ENCODE results near the gene RPUSD2.
"Not testable (repeated sequence)": the region's sequence is repeated elsewhere in the genome, so short reads cannot be mapped to it uniquely, and the experiment has no call there.

The RPUSD2 gene

DNA sequence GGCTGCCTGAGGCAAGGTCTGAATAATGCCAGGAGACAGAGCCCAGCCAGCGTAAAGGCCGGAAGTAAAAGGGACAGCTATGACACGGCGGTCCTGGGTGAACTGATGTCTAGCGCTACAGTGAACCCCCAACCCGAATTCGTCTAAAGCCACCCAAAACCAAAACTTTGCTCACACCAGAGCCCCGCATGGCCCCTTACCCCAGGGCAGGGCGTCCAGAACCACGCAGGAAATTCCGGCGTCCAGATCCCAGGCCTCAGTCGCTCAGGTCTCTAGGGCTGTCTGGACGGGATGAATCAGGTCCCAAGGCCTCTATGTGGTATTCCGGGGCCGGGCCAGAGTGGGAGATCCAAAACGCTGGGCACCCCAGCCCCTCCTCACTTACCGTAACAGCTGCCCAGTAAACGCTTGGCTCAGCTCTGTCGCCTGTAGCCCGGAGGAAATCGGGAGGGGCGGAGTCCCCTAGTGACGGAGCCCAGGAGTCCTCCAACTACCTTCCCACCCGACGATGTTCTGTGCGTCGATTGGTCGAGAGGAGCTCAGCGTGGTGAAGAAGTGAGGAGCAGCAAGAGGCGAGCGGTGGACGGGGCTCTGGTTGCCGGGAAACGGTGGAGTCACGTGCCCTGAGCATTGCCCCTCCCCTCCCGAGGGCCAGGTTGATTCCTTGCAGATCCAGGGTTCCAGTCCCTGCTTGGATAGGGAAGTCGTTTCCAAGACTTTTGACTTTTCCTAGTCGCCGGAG is 4.3 kb upstream of the RPUSD2 start, which contains the start of gene CCDC32:
Gene CCDC32 (minus strand): TSS at position 452 of the 742 bp plus-strand sequence. CDS start 2,027 bp downstream, outside the sequence.
- FAIRE-seq (no peak), DNase-seq (ENCODE audit: insufficient read length, low spot score) (peak; percentile 83)
- TF ChIP-seq, protein P1, sequence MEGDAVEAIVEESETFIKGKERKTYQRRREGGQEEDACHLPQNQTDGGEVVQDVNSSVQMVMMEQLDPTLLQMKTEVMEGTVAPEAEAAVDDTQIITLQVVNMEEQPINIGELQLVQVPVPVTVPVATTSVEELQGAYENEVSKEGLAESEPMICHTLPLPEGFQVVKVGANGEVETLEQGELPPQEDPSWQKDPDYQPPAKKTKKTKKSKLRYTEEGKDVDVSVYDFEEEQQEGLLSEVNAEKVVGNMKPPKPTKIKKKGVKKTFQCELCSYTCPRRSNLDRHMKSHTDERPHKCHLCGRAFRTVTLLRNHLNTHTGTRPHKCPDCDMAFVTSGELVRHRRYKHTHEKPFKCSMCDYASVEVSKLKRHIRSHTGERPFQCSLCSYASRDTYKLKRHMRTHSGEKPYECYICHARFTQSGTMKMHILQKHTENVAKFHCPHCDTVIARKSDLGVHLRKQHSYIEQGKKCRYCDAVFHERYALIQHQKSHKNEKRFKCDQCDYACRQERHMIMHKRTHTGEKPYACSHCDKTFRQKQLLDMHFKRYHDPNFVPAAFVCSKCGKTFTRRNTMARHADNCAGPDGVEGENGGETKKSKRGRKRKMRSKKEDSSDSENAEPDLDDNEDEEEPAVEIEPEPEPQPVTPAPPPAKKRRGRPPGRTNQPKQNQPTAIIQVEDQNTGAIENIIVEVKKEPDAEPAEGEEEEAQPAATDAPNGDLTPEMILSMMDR (IDR thresholded peaks at IDR 0.05; ENCODE audit: insufficient read depth, missing control alignments), result no peak

DNA sequence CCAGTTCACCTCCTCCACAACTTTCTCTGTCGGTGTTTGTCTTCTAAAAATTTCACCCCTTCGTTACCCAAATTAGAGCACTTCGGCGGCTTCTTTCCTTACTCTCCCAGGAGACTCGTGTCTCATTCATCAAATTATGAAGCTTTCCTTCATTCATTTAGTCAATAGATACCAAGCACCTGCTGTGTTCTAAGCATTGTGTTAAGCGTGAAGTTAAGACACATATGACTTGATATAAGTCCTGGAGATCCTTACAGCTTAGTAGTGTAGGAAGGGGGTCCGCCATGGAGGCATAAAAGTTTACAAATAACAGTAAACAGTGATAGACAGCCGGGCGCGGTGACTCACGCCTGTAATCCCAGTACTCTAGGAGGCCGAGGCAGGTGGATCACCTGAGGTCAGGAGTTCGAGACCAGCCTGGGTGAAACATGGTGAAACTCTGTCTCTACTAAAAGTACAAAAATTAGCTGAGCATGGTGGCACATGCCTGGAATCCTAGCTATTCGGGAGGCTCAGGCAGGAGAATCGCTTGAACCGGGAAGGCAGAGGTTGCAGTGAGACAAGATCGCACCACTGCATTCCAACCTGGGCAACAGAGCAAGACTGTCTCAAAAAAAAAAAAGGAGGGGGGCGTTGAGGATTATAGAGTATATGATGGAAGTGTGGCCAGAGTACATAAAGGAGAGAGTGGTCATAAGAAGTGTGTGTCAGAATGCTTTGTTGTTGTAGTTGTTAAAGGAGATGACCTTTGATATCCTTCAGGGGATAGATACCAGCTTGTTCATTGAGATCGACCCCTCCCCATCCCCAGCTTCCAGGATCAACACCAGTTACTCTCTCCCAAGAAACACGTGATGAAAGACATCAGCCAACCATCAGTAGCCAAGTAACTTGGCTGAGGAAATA is 3.5 kb upstream of the RPUSD2 start:
- TF ChIP-seq, protein P1 (IDR thresholded peaks at IDR 0.05; ENCODE audit: insufficient read depth, missing control alignments), result no peak

DNA sequence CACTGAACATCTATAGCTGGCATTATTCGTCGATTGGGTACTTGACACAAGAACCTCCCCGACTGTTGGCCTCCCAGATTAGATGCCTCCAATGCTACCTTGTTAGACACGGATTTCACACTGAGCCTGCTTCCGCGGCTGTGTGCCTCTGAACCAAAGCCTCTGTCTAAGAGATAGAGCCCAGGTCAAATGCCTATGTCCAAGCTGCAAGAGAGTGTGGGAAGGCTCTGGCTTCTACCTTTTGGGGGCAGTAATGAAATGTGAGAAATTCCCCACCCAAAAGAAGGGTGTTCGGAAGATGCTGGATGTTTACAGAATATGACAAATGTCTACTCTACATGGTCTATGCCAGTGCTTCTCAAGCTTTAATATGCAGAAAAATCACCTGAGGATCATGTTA is 2.0 kb upstream of the RPUSD2 start:
- FAIRE-seq (no peak), DNase-seq (ENCODE audit: insufficient read length, low spot score) (no peak)
- TF ChIP-seq, protein P1 (IDR thresholded peaks at IDR 0.05; ENCODE audit: insufficient read depth, missing control alignments), result peak; percentile 23

More for the DNA sequence above, 3.5 kb upstream of the RPUSD2 start:
- no peak for DNase-seq (ENCODE audit: insufficient read length, low spot score)
- no peak for FAIRE-seq

DNA sequence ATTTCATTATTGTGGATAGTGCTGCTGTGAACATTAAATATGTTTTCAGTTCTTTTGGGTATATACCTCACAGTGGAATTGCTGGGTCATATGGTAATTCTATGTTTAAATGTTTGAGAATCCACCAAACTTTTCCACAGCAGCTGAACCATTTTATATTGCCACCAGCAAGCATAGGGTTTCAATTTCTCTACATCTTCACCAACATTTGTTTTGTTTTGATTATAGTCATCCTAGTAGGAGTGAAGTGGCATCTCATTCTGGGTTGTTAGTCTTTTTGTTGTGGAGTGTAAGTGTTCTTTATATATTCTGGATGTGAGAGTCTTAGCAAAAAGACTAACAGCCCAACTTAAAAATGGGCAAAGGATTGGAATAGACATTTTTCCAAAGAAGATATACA is 6.0 kb downstream of the RPUSD2 start:
- TF ChIP-seq, protein P1 (IDR thresholded peaks at IDR 0.05; ENCODE audit: insufficient read depth, missing control alignments), result no peak
- FAIRE-seq (no peak), DNase-seq (ENCODE audit: insufficient read length, low spot score) (no peak)

DNA sequence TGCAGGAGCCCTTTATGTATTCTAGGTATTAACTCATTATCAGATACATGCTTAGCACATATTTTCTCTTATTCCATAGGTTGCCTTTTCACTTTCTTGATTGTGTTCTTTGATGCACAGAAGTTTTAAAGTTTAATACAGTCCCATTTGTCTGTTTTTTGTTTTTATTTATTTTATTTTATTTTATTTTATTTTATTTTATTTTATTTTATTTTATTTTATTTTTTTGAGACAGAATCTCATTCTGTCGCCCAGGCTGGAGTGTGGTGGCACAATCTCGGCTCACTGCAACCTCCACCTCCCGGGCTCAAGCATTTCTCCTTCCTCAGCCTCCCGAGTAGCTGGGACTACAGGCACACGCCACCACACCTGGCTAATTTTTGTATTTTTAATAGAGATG is 7.8 kb downstream of the RPUSD2 start:
- not testable (repeated sequence) for FAIRE-seq; DNase-seq (ENCODE audit: insufficient read length, low spot score)

DNA sequence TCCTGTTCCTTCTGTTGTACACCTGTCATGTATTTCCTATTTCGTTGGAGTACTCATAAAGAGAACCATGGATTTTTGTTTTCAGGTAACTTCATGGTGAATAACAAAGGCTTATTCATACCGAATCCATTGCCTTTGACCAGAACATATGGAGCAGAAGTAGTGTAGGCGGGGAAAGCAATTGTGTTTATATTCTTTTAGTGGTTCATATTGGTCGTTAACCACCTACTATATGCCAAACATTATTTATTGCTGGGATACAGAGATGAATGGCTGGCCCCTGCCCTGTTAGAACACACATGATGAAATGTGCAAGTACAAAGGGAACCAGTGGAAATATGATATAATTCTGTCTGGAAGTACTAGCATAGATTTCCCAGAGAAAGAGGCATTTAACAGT is 9.8 kb downstream of the RPUSD2 start:
- TF ChIP-seq, protein P1 (IDR thresholded peaks at IDR 0.05; ENCODE audit: insufficient read depth, missing control alignments), result no peak
- FAIRE-seq (no peak), DNase-seq (ENCODE audit: insufficient read length, low spot score) (no peak)

DNA sequence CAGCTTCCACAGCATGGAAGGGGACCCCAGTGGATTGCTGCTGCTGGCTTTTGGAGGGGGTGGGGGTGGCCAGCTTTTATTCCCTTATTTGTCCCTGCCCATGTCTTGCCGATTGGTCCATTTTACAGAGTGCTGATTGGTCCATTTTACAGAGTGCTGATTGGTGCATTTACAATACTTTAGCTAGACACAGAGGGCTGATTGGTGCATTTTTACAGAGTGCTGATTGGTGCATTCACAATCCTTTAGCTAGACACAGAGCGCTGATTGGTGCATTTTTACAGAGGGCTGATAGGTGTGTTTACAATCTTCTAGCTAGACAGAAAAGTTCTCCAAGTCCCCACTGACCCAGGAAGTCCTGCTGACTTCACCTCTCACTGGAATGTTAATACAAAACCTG is 12.7 kb downstream of the RPUSD2 start:
- not testable (repeated sequence) for FAIRE-seq; DNase-seq (ENCODE audit: insufficient read length, low spot score)

DNA sequence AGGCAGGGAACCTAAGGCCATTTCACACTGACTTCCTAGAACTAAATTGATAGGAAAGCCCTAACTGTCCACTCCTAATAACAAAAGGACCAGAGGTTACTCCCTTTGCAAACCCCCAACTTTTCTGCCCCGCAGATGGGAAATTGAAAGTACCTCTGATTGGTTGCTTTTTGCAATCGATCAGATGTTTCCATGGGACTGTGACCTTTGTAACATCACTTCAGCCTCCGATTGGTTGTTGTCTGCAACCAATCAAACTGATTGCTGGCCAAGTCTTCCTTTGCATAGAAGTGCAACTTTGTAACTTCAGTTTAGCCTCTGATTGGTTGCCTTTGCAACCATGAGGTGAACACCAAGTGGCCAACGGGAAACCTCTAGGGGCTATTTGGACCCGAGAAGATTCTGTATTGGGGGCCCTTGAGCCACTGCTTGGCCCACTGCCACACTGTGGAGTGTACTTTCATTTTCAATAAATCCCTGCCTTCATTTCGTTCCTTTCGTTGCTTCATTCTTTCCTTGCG is 13.7 kb downstream of the RPUSD2 start:
- TF ChIP-seq, protein P1 (IDR thresholded peaks at IDR 0.05; ENCODE audit: insufficient read depth, missing control alignments), result no peak
- no peak for FAIRE-seq
- no peak for DNase-seq (ENCODE audit: insufficient read length, low spot score)

Measured in D721Med (cell line).